H1 (cell line): Measurements from ENCODE around the gene TCEANC. TPM values are rescaled to one million over a fixed set of nuclear protein-coding genes. Genes with fewer than 3 reads are reported as not detected.

ENCODE experiments used
- CTCF ChIA-PET: fragments of 300-600 bp; sonication (Branson Sonifier 250); formaldehyde crosslinking; loops from one replicate; lab custom pipeline; 2021; ENCODE audit not compliant: partially characterized antibody; lab: Charles Lee
- POLR2A ChIA-PET: fragments of 300-600 bp; sonication (Branson Sonifier 250); formaldehyde crosslinking; loops from one replicate; lab custom pipeline; 2021; ENCODE audit warnings: inconsistent platforms; ENCODE audit not compliant: partially characterized antibody; lab: Charles Lee
- DNase-seq, 2 experiments: peaks; one replicate each; pipeline versions ENCODE4 v3.0.0 to v3.0.0-alpha.2; 2010 to 2022; ENCODE audit warnings: low spot score in 2 of 2, low read depth in 1 of 2, mixed read lengths in 1 of 2
- FAIRE-seq: peaks from 2 replicates; lab custom pipeline; 2011; peaks lifted over from hg19 to GRCh38; lab: Jason Lieb, UNC
- H2AFZ ChIP-seq: 2 replicates; pipeline ENCODE4 v1.8.1; 2012; ENCODE audit warnings: low read length, inconsistent platforms
- H2AK5ac ChIP-seq: 2 replicates; pipeline ENCODE4 v1.6.1; 2013; ENCODE audit warnings: low read depth, low read length
- H2BK120ac ChIP-seq: replicated peaks from 2 replicates; pipeline ENCODE3; 2013; ENCODE audit warnings: low read depth, low read length, inconsistent platforms
- H2BK12ac ChIP-seq: 2 replicates; pipeline ENCODE4 v1.6.1; 2013; ENCODE audit warnings: low read depth, low read length
- H2BK15ac ChIP-seq: 2 replicates; pipeline ENCODE4 v1.6.1; 2013; ENCODE audit warnings: low read length
- H2BK20ac ChIP-seq: 2 replicates; pipeline ENCODE4 v1.6.1; 2013; ENCODE audit warnings: low read length
- H2BK5ac ChIP-seq: 2 replicates; pipeline ENCODE4 v1.6.1; 2013; ENCODE audit warnings: low read depth, low read length
- H3K14ac ChIP-seq: 2 replicates; pipeline ENCODE4 v1.6.1; 2013; ENCODE audit warnings: inconsistent platforms; ENCODE audit not compliant: insufficient read length
- H3K18ac ChIP-seq: 2 replicates; pipeline ENCODE4 v1.6.1; 2013; ENCODE audit warnings: low read length; ENCODE audit errors: extremely low read depth
- H3K23ac ChIP-seq: 2 replicates; pipeline ENCODE4 v1.6.1; 2013; ENCODE audit warnings: inconsistent platforms; ENCODE audit not compliant: insufficient read length
- H3K23me2 ChIP-seq: 2 replicates; pipeline ENCODE4 v1.6.1; 2013; ENCODE audit warnings: low read depth, low read length
- H3K27ac ChIP-seq: 2 replicates; pipeline ENCODE4 v1.6.1; 2011; ENCODE audit warnings: low read depth, low read length, inconsistent platforms
- H3K27me3 ChIP-seq, 4 experiments: replicated peaks in 1 of 4; 1 replicate in 1 of 4; 2 replicates in 3 of 4; pipeline versions ENCODE4 v1.6.1 to v1.8.1; 2011 to 2013; ENCODE audit warnings: low read length in 3 of 4, mild to moderate bottlenecking in 3 of 4, inconsistent platforms in 2 of 4, mixed read lengths in 2 of 4, moderate library complexity in 1 of 4; ENCODE audit not compliant: control insufficient read depth in 3 of 4, insufficient read depth in 3 of 4; ENCODE audit errors: extremely low read depth in 1 of 4
- H3K36me3 ChIP-seq, 4 experiments: 2 replicates each; pipeline versions ENCODE4 v1.6.1 to v1.8.1; 2011 to 2013; ENCODE audit warnings: mild to moderate bottlenecking in 4 of 4, low read length in 3 of 4, moderate library complexity in 2 of 4, control low read depth in 1 of 4, inconsistent platforms in 1 of 4; ENCODE audit not compliant: insufficient read depth in 4 of 4, control insufficient read depth in 2 of 4
- H3K4ac ChIP-seq: replicated peaks from 2 replicates; pipeline ENCODE3; 2013; ENCODE audit warnings: low read length, low read depth, mixed read lengths, inconsistent platforms; ENCODE audit not compliant: insufficient read length
- H3K4me1 ChIP-seq, 4 experiments: replicated peaks in 1 of 4; 1 replicate in 1 of 4; 2 replicates in 3 of 4; pipeline versions ENCODE4 v1.6.1 to v1.8.1; 2011 to 2013; ENCODE audit warnings: low read length in 3 of 4, inconsistent platforms in 2 of 4, mixed read lengths in 1 of 4; ENCODE audit not compliant: insufficient read depth in 4 of 4, control insufficient read depth in 3 of 4
- H3K4me2 ChIP-seq, 2 experiments: 2 replicates each; pipeline versions ENCODE4 v1.6.1 to v1.8.1; 2011 to 2013; ENCODE audit warnings: low read depth in 2 of 2, low read length in 2 of 2, control low read depth in 1 of 2, inconsistent platforms in 1 of 2, mild to moderate bottlenecking in 1 of 2; ENCODE audit not compliant: insufficient read depth in 1 of 2
- H3K4me3 ChIP-seq, 4 experiments: fragments of 200-600, 300-600 bp in 1 of 4; sonication (generic), shearing (Covaris generic), sonication (Bioruptor Twin) in 1 of 4; 2 replicates each; pipeline versions ENCODE4 v1.5.1 to v1.8.1; 2011 to 2016; ENCODE audit warnings: low read length in 4 of 4, low read depth in 3 of 4, control low read depth in 2 of 4, inconsistent platforms in 2 of 4, mild to moderate bottlenecking in 2 of 4, mixed read lengths in 1 of 4, moderate library complexity in 1 of 4; ENCODE audit not compliant: insufficient read depth in 2 of 4; ENCODE audit errors: extremely low read depth in 1 of 4
- H3K56ac ChIP-seq: replicated peaks from 2 replicates; pipeline ENCODE3; 2013; ENCODE audit warnings: low read depth, mild to moderate bottlenecking, mixed read lengths, low read length, inconsistent platforms; ENCODE audit not compliant: insufficient read length
- H3K79me1 ChIP-seq: 2 replicates; pipeline ENCODE4 v1.6.1; 2013; ENCODE audit warnings: low read depth, low read length, control low read depth
- H3K79me2 ChIP-seq, 2 experiments: 2 replicates each; pipeline versions ENCODE4 v1.6.1 to v1.8.1; 2012 to 2013; ENCODE audit warnings: low read length in 2 of 2, mild to moderate bottlenecking in 2 of 2, inconsistent platforms in 1 of 2; ENCODE audit not compliant: insufficient read depth in 2 of 2, control insufficient read depth in 1 of 2
- H3K9ac ChIP-seq, 4 experiments: replicated peaks in 1 of 4; 1 replicate in 1 of 4; 2 replicates in 3 of 4; pipeline versions ENCODE4 v1.6.1 to v1.8.1; 2011 to 2013; ENCODE audit warnings: low read depth in 3 of 4, low read length in 3 of 4, control low read depth in 2 of 4, mild to moderate bottlenecking in 2 of 4, moderate library complexity in 2 of 4, inconsistent platforms in 1 of 4; ENCODE audit errors: extremely low read depth in 1 of 4
- H3K9me3 ChIP-seq, 2 experiments: 2 replicates each; pipeline versions ENCODE4 v1.6.1 to v1.8.1; 2012 to 2013; ENCODE audit warnings: mild to moderate bottlenecking in 2 of 2, moderate library complexity in 2 of 2, control low read depth in 1 of 2, inconsistent platforms in 1 of 2, low read depth in 1 of 2, low read length in 1 of 2, mixed read lengths in 1 of 2; ENCODE audit not compliant: insufficient read depth in 2 of 2
- H4K20me1 ChIP-seq, 2 experiments: replicated peaks in 1 of 2; 2 replicates each; pipeline versions ENCODE3 to v1.8.1; 2011 to 2013; ENCODE audit warnings: inconsistent platforms in 2 of 2, low read length in 2 of 2, mild to moderate bottlenecking in 1 of 2; ENCODE audit not compliant: insufficient read depth in 2 of 2, control insufficient read depth in 1 of 2
- H4K5ac ChIP-seq: 2 replicates; pipeline ENCODE4 v1.6.1; 2013; ENCODE audit warnings: low read length, low read depth, mixed read lengths, inconsistent platforms; ENCODE audit not compliant: insufficient read length
- H4K8ac ChIP-seq: 2 replicates; pipeline ENCODE4 v1.8.0; 2013; ENCODE audit warnings: mild to moderate bottlenecking, moderate library complexity, low read length, inconsistent platforms; ENCODE audit not compliant: insufficient read depth; ENCODE audit errors: extremely low read depth
- H4K91ac ChIP-seq: replicated peaks from 2 replicates; pipeline ENCODE3; 2013; ENCODE audit warnings: low read length, mixed read lengths, inconsistent platforms; ENCODE audit not compliant: insufficient read length
- BACH1 ChIP-seq: IDR thresholded peaks from 2 replicates; pipeline ENCODE4 v1.6.1; 2012; ENCODE audit warnings: low read length, improper control_type of control experiment
- EZH2 ChIP-seq: fragments of 200-600 bp; sonication (generic); IDR thresholded peaks from 2 replicates; pipeline ENCODE4 v1.7.1; 2012; ENCODE audit warnings: low read depth, mild to moderate bottlenecking, moderate library complexity, low read length, inconsistent platforms; ENCODE audit not compliant: severe bottlenecking
- RBBP5 ChIP-seq: IDR thresholded peaks from 2 replicates; pipeline ENCODE4 v1.7.1; 2012; ENCODE audit warnings: low read depth, mild to moderate bottlenecking, inconsistent platforms, low read length, moderate library complexity, borderline replicate concordance
- RNF2 ChIP-seq: fragments of 200-900, 300-1000 bp; sonication (generic); IDR thresholded peaks from 2 replicates; pipeline ENCODE4 v1.7.1; 2016; ENCODE audit warnings: borderline replicate concordance, low read depth, mild to moderate bottlenecking, antibody characterized with exemption, low read length; ENCODE audit not compliant: poor library complexity, severe bottlenecking; ENCODE audit errors: missing control alignments
- SIN3A ChIP-seq, 2 experiments: IDR thresholded peaks in 1 of 2; conservative IDR thresholded peaks in 1 of 2; 2 replicates each; pipeline ENCODE4 v1.6.1; 2011 to 2012; ENCODE audit warnings: low read length in 2 of 2, improper control_type of control experiment in 1 of 2, low read depth in 1 of 2, mild to moderate bottlenecking in 1 of 2
- SIRT6 ChIP-seq: IDR thresholded peaks from one replicate; pipeline ENCODE4 v1.7.1; 2012; ENCODE audit warnings: low read length, inconsistent platforms
- SP1 ChIP-seq: IDR thresholded peaks from 2 replicates; pipeline ENCODE4 v1.6.1; 2011; ENCODE audit warnings: low read depth, low read length
- TAF7 ChIP-seq: optimal IDR thresholded peaks from 2 replicates; pipeline ENCODE3; 2011; ENCODE audit warnings: low read depth, mild to moderate bottlenecking, inconsistent platforms, low read length, moderate library complexity, borderline replicate concordance
- TCF12 ChIP-seq: IDR thresholded peaks from 2 replicates; pipeline ENCODE4 v1.6.1; 2011; ENCODE audit warnings: low read depth, mild to moderate bottlenecking, low read length
- TEAD4 ChIP-seq: IDR thresholded peaks from 2 replicates; pipeline ENCODE4 v1.6.1; 2012; ENCODE audit warnings: low read depth, low read length, inconsistent platforms, mixed read lengths
- WGBS, 2 experiments: shearing (Covaris generic) in 1 of 2; methylation state at CpG; one replicate each; pipeline versions ENCODE4 v1.1.6 to v1.1.7; 2013 to 2015; ENCODE audit warnings: low lambda C conversion rate in 2 of 2, mixed read lengths in 2 of 2, inconsistent platforms in 1 of 2, low coverage in 1 of 2, missing lambda C conversion rate in 1 of 2; ENCODE audit not compliant: insufficient replicate concordance in 2 of 2, insufficient coverage in 1 of 2, insufficient read length in 1 of 2; ENCODE audit errors: extremely low coverage in 1 of 2, missing lambda C conversion rate in 1 of 2; 5-methylcytosine and 5-hydroxymethylcytosine counted together
- polyA plus RNA-seq, 7 experiments: library from polyadenylated mRNA; depleted of rRNA in 3 of 7; stranded (reverse) in 5 of 7; unstranded in 2 of 7; fragments of >200 nt in 5 of 7; fragments of 200-250 nt in 2 of 7; gene quantifications; 1 replicate in 5 of 7; 2 replicates in 1 of 7; 4 replicates in 1 of 7; pipeline versions ENCODE4 v1.2.1 to v1.2.3, GENCODE V29; 2011 to 2013; ENCODE audit warnings: missing spikeins in 2 of 7, mixed read lengths in 2 of 7
- total RNA-seq: library from RNA; stranded (reverse); fragmentation: NEBNext Ultra II Directional; extraction: Animal tissue kit (Norgen Biotek cat#: 25700); gene quantifications from 2 replicates; pipeline ENCODE4 v1.2.1, GENCODE V29; 2021
- TF ChIP-seq, protein P1 (sequence below): IDR thresholded peaks from 2 replicates; pipeline ENCODE4 v1.6.1; 2011; ENCODE audit warnings: low read depth, mild to moderate bottlenecking, low read length; ENCODE audit not compliant: insufficient read depth

Gene TCEANC
- total and polyA plus RNA-seq, 2 of the 8 experiments (the other 6 are each of a cell fraction or from before 2014, with no cell fraction given), result 0.88 to 2.0 TPM

DNA sequence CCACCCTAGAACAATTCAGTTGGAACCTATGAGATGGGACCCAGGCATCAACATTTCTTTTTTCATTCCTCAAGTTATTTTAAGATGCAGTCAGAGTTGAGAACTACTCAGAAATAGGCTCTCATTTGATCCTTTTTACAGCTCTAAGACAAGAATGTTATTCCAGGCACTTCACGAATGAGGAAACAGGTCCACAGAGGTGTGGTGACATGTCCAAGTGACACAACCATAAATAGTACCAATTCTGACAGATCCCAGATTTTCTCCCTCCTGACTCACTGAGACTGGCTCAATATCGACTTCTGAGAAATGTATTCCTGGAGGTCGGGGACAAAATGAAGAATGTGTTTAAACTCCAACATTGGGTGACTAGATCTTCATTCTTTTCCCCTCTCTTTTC is 11.1 kb downstream of the TCEANC start:
- Histone ChIP-seq H3K27me3 (no peaks in the 10 kb centered on the region), H3K27ac (no peak overlapping the region), H3K23ac (no peak overlapping the region), H3K56ac (no peak overlapping the region), H4K91ac (no peak overlapping the region), H3K14ac (no peak overlapping the region), H3K4me2 (no peak overlapping the region), H3K79me2 (no peaks in the 10 kb centered on the region), H2AK5ac (no peak overlapping the region), H3K79me1 (no peaks in the 10 kb centered on the region), H3K9me3 (no peaks in the 10 kb centered on the region), H2BK20ac (no peak overlapping the region), H2BK15ac (no peak overlapping the region), H4K8ac (no peak overlapping the region), H3K23me2 (no peaks in the 10 kb centered on the region), H3K4me3 (no peak overlapping the region), H3K4ac (no peak overlapping the region), H3K4me1 (no peaks in the 10 kb centered on the region), H4K5ac (no peak overlapping the region), H2BK12ac (no peak overlapping the region), H3K18ac (no peak overlapping the region), H3K9ac (no peak overlapping the region), H4K20me1 (no peaks in the 10 kb centered on the region), H2BK120ac (no peak overlapping the region), H2BK5ac (no peak overlapping the region), H3K36me3 (peaks cover 0 to 3% (median 0%) of the 10 kb centered on the region in 4 experiments; a peak in 4 of 8 replicates), H2AFZ (no peak overlapping the region)
- DNase-seq, result no peak
- FAIRE-seq, result no peak
- 87% methylated on average over 3 of the region's 3 CpGs; no CpG with 5 or more reads in 1 of the 2 experiments for WGBS, 2 experiments
- ChIA-PET CTCF (no interaction called here), POLR2A (no interaction called here)
- TF ChIP-seq TAF7, result no peak
- TF ChIP-seq SIRT6, result no peak
- TF ChIP-seq RBBP5, result no peak
- TF ChIP-seq RNF2, result no peak
- TF ChIP-seq EZH2, result no peak
- TF ChIP-seq, protein P1, sequence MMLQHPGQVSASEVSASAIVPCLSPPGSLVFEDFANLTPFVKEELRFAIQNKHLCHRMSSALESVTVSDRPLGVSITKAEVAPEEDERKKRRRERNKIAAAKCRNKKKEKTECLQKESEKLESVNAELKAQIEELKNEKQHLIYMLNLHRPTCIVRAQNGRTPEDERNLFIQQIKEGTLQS, result no peak
- no peak for TF ChIP-seq SIN3A (conservative IDR thresholded peaks at IDR 0.05 in 1 of 2, IDR thresholded peaks at IDR 0.05 in 1 of 2; ENCODE audit: low read depth in 1 of 2, low read length in 2 of 2)
- TF ChIP-seq TEAD4, result no peak
- no peak for TF ChIP-seq TCF12
- no peak for TF ChIP-seq SP1
- no peak for TF ChIP-seq BACH1
